SKM-1 (cell line): ENCODE data around the gene PSMD12.
A peak's percentile ranks its signal among the peaks of the same experiment; 100 is the strongest.
"Not testable (repeated sequence)": the region's sequence is repeated elsewhere in the genome, so short reads cannot be mapped to it uniquely, and the experiment has no call there.

Experiments
- DNase-seq: peaks from one replicate; lab custom pipeline; 2025; ENCODE audit not compliant: unreplicated experiment; lab: John Stamatoyannopoulos, UW

The PSMD12 gene

DNA sequence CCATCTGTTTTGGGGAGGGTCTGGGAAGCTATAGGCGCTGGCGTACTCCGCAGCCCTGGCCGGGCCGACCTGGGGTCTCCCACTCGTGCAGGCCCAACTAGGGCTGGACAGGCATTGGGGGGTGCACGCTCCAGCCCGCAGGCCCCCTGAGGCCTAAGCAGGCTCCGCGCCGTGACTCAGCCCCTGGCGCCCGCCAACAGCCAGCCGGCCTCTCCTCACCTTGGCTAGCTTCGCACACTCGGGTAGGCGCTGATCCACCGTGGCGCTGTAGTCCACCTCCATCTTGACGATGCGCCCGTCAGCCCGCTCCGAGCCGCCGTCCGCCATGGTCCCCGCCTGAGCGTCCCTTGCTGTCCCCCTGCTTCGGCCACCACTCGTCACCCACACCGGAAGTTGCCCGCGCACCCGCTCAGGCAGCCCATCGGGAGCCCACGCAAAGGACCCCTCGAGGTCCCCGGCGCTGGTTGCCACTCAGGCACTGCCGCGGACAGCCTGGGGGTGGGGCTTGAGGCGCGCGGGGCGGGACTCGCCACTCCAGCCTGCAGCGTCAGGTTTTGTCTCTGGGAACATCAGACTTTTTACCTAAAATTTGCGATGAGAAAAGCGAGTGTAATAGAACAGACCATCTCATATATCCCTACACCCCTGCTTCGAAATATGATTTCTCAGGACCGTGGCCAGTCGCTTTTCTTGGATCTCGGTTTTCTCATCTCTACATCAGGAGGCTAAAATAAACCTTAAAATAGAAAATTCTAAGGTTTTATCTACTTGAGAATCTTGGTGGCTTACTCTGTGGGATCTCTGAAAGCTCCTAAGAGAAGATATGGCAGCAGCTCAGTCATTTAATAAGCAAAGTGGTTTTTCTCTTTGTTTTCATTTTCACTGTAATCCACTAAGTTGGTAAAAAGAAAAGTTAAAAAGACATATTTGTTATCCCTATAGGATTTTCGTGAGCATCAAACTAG lies at the start of gene PSMD12:
TSS of gene PSMD12 (minus strand) at position 385 of the 965 bp plus-strand sequence. CDS start at position 327, 58 bp downstream.
- peak; percentile 68 for DNase-seq

DNA sequence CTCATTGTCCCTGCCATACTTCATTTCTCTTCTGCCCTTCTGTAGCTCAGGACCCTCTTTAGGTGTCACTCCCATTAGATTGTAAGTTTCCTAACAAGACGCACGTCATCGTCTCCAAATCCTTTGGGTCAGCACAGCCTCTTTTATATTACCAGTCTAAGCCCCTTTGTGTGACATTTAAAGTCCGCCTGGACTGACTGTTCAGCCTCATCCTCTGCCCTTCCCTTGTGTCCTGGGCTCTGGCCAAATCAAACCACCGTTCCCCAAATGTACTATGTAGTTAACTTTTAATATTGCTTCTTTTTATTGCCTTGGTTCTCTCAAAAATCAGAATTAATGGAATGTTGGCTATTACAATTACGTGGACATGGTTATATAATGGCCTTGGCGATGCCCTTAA lies 48.9 kb upstream of the PSMD12 start:
- no peak for DNase-seq

DNA sequence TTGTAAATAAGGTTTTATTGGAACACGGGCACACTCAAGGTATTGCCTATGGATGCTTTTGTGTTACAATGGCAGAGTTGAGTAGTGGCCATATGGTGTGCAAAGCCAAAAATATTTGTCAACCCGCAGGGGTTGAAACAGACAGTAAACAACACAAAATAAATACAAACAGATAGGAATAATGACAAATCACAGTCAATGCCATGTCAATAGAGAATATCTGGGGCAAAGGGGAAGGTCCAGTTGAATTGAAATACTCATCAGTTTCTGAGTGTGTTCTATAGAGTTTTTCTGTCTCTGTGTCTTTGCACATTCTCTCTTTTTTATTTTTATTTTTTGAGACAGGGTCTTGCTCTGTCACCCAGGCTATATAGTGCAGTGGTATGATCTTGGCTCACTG lies 48.2 kb upstream of the PSMD12 start:
- DNase-seq = no peak

DNA sequence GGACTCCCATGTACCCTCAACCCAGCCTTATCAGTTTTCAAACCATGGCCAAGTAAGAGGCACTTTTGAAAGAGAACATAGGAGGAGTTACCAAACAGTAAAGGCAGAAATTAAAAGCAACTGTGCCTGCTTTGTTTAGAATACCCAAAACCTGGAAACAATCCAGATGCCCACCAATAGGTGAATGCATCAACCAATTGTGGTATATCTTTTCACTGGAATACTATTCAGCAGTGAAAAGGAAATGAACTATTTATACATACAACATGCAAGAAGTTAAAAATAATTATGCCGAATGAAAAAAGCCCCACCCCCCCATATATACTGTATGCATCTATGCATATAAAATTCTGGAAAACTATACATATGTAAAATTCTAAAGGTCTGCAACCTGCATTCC lies 47.8 kb upstream of the PSMD12 start:
- DNase-seq = no peak

DNA sequence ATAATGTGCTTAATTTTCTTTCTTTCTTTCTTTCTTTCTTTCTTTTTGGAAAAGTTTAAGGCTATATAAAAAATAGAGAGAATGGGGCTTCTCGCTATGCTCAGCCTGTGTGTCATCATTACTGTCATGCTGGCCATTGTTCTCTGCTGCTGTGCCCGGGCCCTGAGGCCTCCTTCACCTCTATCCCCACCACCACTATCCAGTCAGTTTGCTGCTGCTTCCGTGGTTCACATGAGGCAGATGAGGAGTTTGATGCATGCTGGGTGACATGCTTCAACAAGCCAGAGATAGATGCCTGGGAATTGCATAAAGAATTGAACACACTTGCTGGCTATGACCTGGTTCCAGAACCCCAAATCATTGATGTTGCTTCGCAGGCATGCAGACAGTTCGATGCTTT lies 47.0 kb upstream of the PSMD12 start:
- no peak for DNase-seq

DNA sequence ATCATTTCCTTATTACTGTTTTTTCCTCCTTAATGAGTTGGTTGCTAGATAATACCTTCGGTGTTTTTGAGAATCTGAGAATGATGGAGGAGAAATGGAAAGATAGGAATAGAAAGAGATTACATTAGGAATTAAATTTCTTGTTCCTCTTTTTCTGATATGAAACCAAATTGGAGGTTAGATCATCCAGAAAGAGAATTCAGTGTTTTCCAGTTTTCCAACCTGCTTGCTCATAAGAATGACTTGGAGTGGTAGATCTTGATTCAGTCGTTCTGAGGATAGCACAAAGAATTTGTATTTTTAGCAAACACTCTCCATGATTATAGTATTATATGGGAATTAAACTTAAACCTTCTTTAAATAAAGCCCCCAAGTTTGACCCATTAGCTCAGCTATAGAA lies 46.6 kb upstream of the PSMD12 start:
- no peak for DNase-seq

DNA sequence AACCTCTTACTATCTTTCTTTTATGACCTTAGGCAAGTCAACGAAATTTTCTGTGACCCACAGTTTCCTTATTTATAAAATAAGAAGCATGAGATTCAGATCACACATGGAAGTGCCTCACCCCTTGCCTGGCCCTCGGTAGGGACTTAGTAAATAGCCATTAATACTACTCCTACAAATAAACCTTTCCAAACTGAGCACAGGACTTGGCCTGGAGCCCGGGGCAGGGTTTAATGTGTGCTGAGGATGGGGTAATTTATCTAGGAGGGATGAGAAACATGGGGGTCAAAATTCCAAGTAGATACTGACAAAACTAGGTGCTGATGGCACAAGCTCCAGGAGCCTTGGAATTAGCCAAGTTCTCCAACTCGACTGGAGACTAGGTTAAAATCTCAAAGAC lies 45.7 kb upstream of the PSMD12 start:
- no peak for DNase-seq

DNA sequence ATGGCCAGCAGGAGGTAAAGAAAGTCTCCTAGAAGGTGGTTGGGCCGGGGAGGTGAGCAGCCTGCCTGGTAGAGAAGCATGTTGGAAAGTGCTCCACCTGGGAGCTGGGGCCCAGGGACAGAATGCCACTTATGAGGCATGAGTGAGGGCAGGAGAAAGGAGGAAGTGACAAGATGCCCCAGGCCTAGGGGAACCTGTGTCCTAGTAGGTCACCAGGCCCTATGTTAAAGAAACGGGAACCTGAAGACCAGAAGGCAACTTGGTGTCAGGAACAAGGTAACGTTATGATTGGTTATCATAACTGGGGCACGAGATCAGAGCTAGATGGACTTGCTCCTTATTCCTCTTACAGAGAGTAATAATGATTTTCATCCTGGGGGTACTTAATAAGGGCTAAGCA lies 45.0 kb upstream of the PSMD12 start:
- peak; percentile 76 for DNase-seq

DNA sequence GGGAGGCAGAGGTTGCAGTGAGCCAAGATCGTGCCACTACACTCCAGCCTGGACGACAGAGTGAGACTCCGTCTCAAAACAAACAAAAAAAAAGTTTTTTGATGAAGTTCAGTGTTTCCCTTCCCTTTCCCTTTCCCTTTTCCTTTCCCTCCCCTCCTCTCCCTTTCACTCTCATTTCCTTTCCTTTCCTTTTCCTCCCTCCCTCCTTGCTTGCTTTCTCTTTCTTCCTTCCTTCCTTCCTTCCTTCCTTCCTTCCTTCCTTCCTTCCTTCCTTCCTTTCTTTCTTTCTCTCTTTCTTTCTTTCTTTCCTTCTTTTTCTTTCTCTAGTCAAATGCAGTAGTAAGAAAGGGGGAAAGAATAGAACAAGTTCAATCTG lies 42.1 kb upstream of the PSMD12 start:
- not testable (repeated sequence) for DNase-seq

DNA sequence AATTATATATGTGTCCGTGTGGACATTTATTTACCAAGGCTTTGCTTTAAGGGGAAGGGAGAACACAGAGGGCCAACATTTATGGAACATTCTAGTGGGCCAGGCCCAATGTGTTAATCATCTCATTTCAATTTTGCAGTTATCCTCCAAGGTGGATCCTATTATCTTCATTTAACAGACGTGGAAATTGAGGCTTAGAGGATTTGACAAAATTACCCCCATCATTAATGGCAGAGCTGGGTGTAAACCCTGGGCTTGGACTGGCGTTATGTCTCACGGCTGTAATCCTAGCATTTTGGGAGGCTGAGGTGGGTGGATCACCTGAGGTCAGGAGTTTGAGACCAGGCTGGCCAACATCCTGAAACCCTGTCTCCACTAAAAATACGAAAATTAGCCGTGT lies 37.1 kb upstream of the PSMD12 start:
- no peak for DNase-seq

DNA sequence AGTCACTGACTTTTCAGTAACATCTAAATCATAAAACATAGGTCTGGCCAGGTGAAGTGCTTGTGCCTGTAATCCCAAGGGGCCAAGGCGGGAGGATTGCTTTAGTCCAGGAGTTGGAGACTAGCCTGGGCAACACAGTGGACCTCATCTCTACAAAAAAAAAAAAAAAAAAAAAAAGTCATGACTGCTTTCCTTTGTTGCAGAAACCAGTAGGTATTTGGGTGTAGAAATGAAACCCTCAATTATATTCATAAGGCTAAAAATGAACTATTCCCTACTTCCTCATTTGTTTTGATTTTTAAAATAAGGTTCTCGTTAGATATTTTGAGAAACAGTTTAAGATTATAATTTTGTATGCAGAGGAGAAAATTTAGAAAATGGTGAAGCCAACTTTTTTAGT lies 36.7 kb upstream of the PSMD12 start:
- no peak for DNase-seq

DNA sequence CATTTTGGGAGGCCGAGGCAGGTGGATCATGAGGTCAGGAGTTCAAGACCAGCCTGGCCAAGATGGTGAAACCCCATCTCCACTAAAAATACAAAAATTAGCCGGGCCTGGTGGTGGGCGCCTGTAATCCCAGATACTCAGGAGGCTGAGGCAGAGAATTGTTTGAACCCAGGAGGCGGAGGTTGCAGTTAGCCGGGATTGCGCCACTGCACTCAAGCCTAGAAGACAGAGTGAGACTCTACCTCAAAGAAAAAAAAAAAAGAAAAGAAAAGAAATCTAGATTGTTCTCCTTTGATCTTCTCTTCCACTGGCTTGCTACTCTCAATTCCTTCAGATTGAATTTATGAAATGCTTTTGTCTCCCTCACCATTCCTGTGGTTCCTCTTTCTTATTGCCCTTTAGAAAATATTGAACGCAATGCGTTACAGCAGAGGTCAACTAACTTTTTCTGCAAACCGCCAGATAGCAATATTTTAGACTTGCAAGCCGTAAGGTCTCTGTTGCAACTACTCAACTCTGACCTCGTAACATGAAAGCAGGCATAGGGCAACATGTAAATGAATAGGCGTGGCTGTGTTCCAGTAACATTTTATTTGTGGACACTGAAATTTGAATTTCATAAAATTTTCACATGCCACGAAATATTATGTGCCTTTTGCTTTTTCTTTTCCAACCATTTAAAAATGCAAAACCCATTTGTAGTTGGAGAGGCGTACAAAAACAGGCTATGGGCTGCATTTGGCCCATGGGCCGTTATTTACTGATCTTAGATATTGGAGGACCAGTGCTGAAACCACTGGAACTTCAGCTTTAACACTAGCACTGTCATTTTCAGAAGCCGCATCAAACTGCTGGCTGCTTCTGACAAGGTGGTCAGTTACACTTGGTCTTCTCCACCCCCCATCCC lies 35.5 kb upstream of the PSMD12 start:
- DNase-seq = peak; percentile 81

DNA sequence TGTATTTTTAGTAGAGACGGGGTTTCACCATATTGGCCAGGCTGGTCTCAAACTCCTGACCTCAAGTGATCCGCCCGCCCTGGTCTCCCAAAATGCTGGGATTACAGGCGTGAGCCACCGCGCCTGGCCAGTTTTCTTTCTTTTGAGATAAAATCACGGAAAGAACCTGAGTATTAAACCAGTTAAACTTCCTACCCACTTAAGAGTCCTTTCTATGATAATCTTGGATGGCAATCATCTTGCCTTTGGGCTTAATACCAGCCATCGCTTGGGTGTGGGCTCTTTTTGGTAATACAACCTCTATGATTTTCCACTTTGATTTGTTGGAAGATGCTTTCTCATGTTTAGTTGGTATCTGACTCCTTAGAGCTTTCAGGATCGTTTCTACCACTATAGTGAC lies 34.7 kb upstream of the PSMD12 start:
- no peak for DNase-seq

DNA sequence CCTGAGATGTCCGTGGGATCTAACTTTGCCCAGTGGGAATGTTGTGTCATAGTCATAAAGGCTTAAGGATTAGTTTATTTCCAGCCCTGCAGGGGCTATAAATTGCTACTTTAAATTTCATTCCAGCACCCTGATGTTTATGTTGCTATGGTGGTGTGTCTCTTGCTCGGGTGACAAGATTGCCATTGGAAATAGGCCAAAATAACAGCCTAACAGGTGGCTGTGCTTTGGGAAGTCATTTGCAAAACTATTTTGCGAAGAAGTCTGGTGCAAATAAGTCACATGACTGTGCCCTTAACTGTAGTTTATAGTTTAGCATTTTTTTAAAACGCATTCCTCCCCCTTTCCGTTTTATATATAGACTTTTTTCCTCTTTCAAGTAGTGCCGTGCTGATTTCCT lies 33.8 kb upstream of the PSMD12 start:
- no peak for DNase-seq

DNA sequence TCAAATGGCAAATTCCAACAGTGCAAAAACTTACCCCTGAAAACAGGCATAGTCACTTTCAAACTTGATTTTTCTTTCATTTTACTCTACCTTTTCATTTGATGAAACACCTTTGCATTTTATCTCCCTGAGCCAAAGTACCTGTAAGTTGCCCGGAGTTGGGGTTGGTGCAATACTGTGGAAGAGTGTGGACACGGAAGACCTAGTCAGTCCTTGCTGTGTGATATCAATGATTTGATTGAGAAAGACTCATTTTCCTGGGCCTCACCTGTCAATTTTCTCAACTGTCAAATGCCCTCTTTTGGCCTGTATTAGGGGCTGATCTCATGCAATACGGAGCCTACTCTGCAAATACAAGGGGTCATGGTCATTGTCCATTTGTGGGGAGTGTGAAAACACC lies 33.3 kb upstream of the PSMD12 start:
- DNase-seq = no peak

DNA sequence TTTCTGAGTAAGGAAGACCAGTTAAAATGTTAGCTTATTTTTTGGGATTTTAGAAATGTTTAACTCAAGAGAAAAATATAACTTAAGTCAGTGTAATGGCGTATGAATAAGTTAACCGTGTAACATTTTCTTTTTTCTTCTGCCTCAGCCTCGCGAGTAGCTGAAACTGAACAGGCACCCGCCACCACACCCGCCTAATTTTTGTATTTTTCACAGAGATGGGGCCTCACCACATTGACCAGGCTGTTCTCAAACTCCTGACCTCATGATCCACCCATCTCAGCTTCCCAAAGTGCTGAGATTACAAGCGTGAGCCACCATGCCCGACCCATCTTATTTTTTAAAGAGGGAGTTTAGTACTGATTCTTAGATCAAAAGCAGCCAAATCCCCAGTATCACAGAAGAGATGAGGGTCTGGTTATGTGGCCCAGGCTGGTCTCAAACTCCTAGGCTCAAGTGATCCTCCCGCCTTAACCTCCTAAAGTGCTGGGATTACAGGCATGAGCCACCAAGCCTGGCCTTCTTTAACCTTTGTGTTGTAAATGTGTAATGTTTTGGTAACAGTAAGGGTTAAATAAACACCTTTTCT lies 27.5 kb upstream of the PSMD12 start:
- DNase-seq = no peak

DNA sequence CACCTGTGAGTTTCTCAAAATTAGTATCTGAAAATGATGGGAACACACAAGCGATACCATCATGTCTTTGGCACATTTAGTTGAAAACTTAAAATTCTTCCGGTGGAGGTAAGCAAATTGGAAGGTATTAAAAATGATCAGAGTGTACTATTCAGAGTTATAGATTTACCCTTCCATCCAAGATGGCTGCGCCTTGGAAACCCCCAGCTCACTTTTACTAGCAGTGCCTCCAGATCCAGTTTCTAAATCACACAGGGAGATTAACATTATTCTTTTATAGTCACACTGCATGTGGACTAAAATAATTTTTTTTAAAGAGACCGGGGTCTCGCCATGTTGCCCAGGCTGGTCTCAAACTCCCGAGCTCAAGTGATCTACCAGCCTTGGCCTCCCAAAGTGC lies 25.7 kb upstream of the PSMD12 start:
- no peak for DNase-seq

DNA sequence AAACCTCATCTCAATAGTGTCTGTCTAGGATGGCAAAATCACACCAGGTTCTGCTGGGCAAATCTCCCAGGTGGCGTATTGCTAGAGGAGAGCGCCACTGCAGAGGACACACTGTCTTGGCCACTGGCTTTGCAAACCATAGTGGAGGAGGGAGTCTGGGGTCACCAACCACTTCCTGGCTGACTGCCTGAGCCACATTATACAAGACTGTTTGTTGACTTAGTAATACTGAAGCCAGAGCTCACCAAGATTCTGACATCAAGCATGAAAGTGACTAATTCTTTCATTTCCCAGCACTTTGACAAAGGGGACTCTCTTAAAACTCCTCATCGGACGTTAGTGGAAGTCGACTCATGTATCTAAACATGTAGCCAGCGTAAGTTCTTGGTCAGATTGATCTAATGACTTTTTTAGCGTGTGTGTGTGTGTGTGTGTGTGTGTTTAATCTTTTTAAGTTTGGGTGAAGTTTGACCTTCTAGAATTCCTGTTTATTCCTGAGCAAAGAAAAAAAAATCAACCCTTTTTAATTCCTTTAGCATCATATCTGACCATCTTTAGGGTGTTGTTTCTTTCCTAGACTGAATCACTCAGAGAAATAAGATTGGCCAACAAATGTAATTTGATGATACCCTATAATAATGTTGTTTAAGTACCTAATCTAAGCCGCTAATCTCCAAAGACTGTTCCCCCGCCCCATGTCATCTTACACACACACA lies 24.4 kb upstream of the PSMD12 start:
- DNase-seq = no peak

DNA sequence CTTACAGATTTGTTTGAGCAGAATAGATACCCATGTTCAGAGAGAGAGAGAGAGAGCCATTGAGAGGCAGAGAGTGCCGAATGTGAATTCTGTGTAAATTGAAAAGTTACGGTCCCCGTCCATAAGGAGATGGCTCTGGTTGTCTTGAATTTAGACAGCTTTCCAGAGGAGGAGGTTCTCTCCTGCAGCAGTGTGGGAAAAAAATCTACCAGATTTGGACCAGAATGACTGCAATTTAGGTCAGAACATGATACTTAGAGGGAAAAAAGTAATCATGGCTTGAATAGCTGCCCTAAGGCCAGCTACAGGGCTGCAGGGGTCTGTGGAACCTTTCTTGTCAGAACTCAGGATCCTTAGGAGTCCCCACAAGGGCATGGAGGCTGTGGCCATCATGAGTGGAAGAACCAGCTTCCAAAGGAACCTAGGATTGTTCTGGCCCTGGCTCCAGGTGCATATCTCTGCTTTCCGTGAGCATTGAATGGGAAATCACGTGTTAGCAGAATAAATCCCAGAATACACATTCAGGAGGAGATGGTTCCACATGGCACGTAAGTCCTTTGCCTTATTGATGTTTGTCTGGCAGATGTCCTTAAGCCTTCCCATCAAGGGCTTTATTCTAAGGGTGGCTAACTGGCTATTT lies 23.7 kb upstream of the PSMD12 start:
- no peak for DNase-seq

DNA sequence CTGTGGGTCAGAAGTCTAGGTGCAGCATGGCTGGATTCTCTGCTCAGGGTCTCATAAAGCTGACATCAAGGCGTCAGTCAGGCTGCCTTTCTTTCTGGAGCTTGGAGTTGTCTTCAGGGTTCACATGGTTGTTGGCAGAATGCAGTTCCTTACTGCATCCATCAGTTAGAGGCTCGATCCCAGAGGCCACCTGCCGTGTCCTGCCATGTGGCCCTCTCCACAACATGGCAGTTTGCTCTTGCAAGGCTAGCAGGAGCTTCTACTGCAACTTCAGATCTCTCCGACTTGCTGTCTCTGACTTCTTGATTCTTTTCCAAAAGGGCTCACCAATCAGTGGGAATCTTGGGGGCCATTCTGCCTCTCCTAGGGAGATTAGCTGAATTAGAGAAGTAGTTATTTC lies 22.6 kb upstream of the PSMD12 start:
- DNase-seq = no peak
